Thyroid gland (tissue), 4 donors: ENCODE measurements around the gene RIPK3. TPM values are rescaled to one million over a fixed set of nuclear protein-coding genes. Genes with fewer than 3 reads are reported as not detected.
"Not testable (repeated sequence)": the region's sequence is repeated elsewhere in the genome, so short reads cannot be mapped to it uniquely, and the experiment has no call there.

Source experiments
- DNase-seq, 2 donors: peaks; one replicate each; pipeline ENCODE4 v3.0.0-alpha.2; 2019
- H3K27ac ChIP-seq, 3 donors: fragments of 200-600 bp; sonication (generic); 1 replicate in 2 of 3; 2 replicates in 1 of 3; pipeline ENCODE4 v1.5.1; 2016 to 2019; ENCODE audit warnings: mild to moderate bottlenecking in 1 of 3, moderate library complexity in 1 of 3
- H3K27me3 ChIP-seq: fragments of 200-600 bp; sonication (generic); one replicate; pipeline ENCODE4 v1.5.1; 2019
- H3K36me3 ChIP-seq, 2 donors: fragments of 200-600 bp; sonication (generic); one replicate each; pipeline ENCODE4 v1.5.1; 2016 to 2019
- H3K4me1 ChIP-seq, 2 donors: fragments of 200-600 bp; sonication (generic); one replicate each; pipeline ENCODE4 v1.5.1; 2017 to 2019
- H3K4me3 ChIP-seq, 3 donors: fragments of 200-600 bp; sonication (generic); replicated peaks in 1 of 3; 1 replicate in 2 of 3; 2 replicates in 1 of 3; pipeline ENCODE4 v1.5.1; 2016; ENCODE audit warnings: mild to moderate bottlenecking in 1 of 3
- H3K9me3 ChIP-seq: fragments of 200-600 bp; sonication (generic); one replicate; pipeline ENCODE4 v1.5.1; 2017
- POLR2A ChIP-seq, 2 donors: fragments of 450-650 bp; IDR thresholded peaks; one replicate each; pipeline ENCODE4 v1.6.1; 2017; ENCODE audit warnings: antibody characterized with exemption in 2 of 2, mild to moderate bottlenecking in 2 of 2, moderate library complexity in 1 of 2
- WGBS, 2 donors: methylation state at CpG; one replicate each; pipeline ENCODE4 v1.1.5; 2017; 5-methylcytosine and 5-hydroxymethylcytosine counted together
- intact Hi-C: fragments of 100-400 bp; cut with DNase I; formaldehyde crosslinking; loops from one replicate; pipeline ENCODE4 v1.15.1; 2023
- total RNA-seq, 4 donors: library from RNA; depleted of rRNA; stranded (reverse); fragments of >200 nt; gene quantifications; one replicate each; pipeline ENCODE4 v1.2.3, GENCODE V29; 2016
- TF ChIP-seq, protein P1 (sequence below), 6 experiments: fragments of 200-600 bp in 3 of 6; fragments of 450-650 bp in 3 of 6; sonication (generic) in 3 of 6; IDR thresholded peaks; one replicate each; pipeline ENCODE4 v1.5.1; 2016 to 2019; ENCODE audit warnings: antibody characterized with exemption in 6 of 6, mild to moderate bottlenecking in 2 of 6, inconsistent platforms in 1 of 6, moderate library complexity in 1 of 6

The RIPK3 gene
- total RNA-seq, 4 donors from 2014 or later = 12.4 to 21.3 (median 18.4) TPM

DNA sequence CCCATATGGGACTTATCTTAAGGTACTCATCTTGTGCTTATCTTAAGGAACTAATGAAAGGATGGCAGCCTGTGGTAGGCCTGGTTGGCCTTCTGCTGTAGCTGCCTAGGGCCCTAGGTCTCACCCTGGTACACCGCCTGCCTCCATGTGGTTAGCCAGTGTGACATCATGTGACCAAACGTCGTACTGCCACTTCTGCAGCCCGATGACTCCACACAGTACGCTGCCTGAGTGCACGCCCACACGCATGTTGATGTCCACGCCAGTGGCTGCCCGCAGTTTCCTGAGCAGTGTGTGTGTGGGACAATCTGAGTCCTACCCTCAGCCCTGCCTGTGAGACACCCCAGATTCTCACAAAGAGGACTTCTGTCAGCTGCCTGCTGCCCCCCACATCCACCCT lies 10.1 kb downstream of the RIPK3 start:
- no peak overlapping the region for H3K4me3 ChIP-seq
- H3K27ac ChIP-seq = no peak overlapping the region
- peaks cover 21 to 29% of the 10 kb centered on the region in 2 donors for H3K4me1 ChIP-seq
- no peak for TF ChIP-seq POLR2A (IDR thresholded peaks at IDR 0.05)
- TF ChIP-seq, protein P1, sequence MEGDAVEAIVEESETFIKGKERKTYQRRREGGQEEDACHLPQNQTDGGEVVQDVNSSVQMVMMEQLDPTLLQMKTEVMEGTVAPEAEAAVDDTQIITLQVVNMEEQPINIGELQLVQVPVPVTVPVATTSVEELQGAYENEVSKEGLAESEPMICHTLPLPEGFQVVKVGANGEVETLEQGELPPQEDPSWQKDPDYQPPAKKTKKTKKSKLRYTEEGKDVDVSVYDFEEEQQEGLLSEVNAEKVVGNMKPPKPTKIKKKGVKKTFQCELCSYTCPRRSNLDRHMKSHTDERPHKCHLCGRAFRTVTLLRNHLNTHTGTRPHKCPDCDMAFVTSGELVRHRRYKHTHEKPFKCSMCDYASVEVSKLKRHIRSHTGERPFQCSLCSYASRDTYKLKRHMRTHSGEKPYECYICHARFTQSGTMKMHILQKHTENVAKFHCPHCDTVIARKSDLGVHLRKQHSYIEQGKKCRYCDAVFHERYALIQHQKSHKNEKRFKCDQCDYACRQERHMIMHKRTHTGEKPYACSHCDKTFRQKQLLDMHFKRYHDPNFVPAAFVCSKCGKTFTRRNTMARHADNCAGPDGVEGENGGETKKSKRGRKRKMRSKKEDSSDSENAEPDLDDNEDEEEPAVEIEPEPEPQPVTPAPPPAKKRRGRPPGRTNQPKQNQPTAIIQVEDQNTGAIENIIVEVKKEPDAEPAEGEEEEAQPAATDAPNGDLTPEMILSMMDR (IDR thresholded peaks at IDR 0.05) = no peak
- WGBS, 2 donors = 73 to 96% methylated on average over 9 of the region's 9 CpGs
- no peaks in the 10 kb centered on the region for H3K36me3 ChIP-seq
- intact Hi-C loops = loop anchor here (5.0 kb wide), 1 partner anchor 38 kb away; the partner anchor contains the start of gene NFATC4
- peak in 1 of 2 donors; percentile 39 for DNase-seq
- no peaks in the 10 kb centered on the region for H3K9me3 ChIP-seq
- H3K27me3 ChIP-seq = no peaks in the 10 kb centered on the region

GRCh38 chr14:24329073-24329663 lies 10.6 kb downstream of the RIPK3 start:
- H3K9me3 ChIP-seq = no peaks in the 10 kb centered on the region
- H3K36me3 ChIP-seq = no peaks in the 10 kb centered on the region
- no peak overlapping the region for H3K27ac ChIP-seq
- 92% methylated on average over 12 of the region's 12 CpGs for WGBS, 2 donors
- DNase-seq = no peak
- peaks cover 17 to 24% of the 10 kb centered on the region in 2 donors for H3K4me1 ChIP-seq
- intact Hi-C loops = no loop called here
- no peak overlapping the region for H3K4me3 ChIP-seq
- H3K27me3 ChIP-seq = no peaks in the 10 kb centered on the region
- no peak for TF ChIP-seq POLR2A (IDR thresholded peaks at IDR 0.05)
- TF ChIP-seq, protein P1 (IDR thresholded peaks at IDR 0.05) = no peak

GRCh38 chr14:24327914-24328313 lies 11.9 kb downstream of the RIPK3 start:
- H3K9me3 ChIP-seq, H3K36me3 ChIP-seq, H3K27ac ChIP-seq, H3K27me3 ChIP-seq, intact Hi-C loops, H3K4me3 ChIP-seq: not testable (repeated sequence)
- peak; percentile 60 to 69 for DNase-seq
- TF ChIP-seq, protein P1 (IDR thresholded peaks at IDR 0.05) = peak; percentile 42 to 80 (median 66)
- WGBS, 2 donors = 2 to 18% methylated on average over 9 of the region's 9 CpGs
- peaks cover 11% of the 10 kb centered on the region in 2 donors for H3K4me1 ChIP-seq

DNA sequence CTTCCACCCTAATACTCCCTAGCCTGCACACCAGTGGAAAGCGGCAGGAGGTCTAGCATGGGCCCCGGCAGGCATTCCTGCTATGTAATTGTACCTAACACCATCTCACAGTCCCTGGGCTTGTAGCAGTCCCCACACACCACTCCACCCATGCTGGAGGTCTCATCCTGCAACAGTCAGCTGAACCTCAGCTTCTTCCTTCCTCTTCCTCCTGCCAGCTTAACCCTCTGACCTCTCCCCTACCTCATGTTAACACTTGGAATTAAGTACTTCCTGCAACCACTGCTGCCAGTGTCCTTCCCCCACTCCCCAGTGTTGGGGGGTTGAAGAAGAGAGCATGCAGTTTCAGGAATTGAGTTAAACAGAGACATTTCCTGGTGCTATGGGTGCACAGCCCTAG lies 12.5 kb downstream of the RIPK3 start:
- Histone ChIP-seq H3K4me1 (peaks cover 5% of the 10 kb centered on the region in 2 donors), H3K9me3 (no peaks in the 10 kb centered on the region), H3K27me3 (no peaks in the 10 kb centered on the region), H3K4me3 (no peak overlapping the region), H3K27ac (no peak overlapping the region), H3K36me3 (no peaks in the 10 kb centered on the region)
- 85 to 92% methylated on average over 2 of the region's 2 CpGs for WGBS, 2 donors
- DNase-seq = no peak
- TF ChIP-seq, protein P1 (IDR thresholded peaks at IDR 0.05) = no peak
- TF ChIP-seq POLR2A (IDR thresholded peaks at IDR 0.05) = no peak
- intact Hi-C loops = no loop called here

DNA sequence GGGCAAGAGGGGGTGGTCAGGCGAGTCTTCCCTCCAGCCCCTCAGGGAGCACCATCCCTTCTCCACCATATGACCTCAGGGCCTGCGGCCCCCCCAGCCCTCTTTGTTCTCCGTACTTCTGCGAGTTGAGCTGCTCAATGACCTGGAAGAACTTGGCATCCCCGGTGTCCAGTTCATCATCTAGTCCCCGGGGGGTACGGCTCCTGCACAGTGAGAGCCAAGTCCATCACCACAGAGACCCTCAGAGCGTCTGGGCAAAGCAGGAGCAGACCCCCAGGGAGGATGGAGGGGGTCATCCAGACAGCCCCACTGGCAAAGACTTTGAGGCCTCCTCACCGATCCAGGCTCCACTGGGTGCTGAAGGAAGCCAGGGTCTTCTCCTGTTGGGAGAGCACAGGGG lies 13.8 kb downstream of the RIPK3 start:
- 67 to 77% methylated on average over 9 of the region's 9 CpGs for WGBS, 2 donors
- H3K9me3 ChIP-seq = no peaks in the 10 kb centered on the region
- H3K4me3 ChIP-seq = no peak overlapping the region
- TF ChIP-seq, protein P1 (IDR thresholded peaks at IDR 0.05) = no peak
- TF ChIP-seq POLR2A (IDR thresholded peaks at IDR 0.05) = no peak
- no peak for DNase-seq
- no peak overlapping the region for H3K27ac ChIP-seq
- no peaks in the 10 kb centered on the region for H3K4me1 ChIP-seq
- no peaks in the 10 kb centered on the region for H3K27me3 ChIP-seq
- intact Hi-C loops = no loop called here
- H3K36me3 ChIP-seq = no peaks in the 10 kb centered on the region
